ENCODE measurements around the gene LRRC3. TPM values are rescaled to one million over a fixed set of nuclear protein-coding genes. Genes with fewer than 3 reads are reported as not detected.

LRRC3 gene
- total RNA-seq = 10 to 100 TPM in 1 of 3 donors, 1 to 10 TPM in 2; 2.1 to 17.9 (median 2.7) TPM
- long read RNA-seq, donor 1, full-length matches to known transcripts = 11 of 31 reads
- long read RNA-seq, donor 1, partial matches to known transcripts = 1 of 31 reads
- long read RNA-seq, donor 1, other reads (novel, unspliced or antisense) = 19 of 31 reads
- long read RNA-seq, donor 2, partial matches to known transcripts = 0 of 1 reads
- long read RNA-seq, donor 2, other reads (novel, unspliced or antisense) = 1 of 1 reads

- no peaks in the 10 kb centered on the region for H3K36me3 ChIP-seq (ENCODE audit: low read depth)
- H3K4me3 ChIP-seq = peak within 1 kb of the TSS; percentile 38
- H3K9me3 ChIP-seq = no peaks in the 10 kb centered on the region
- TF ChIP-seq CTCF (IDR thresholded peaks at IDR 0.05) = no peak
- peaks cover 6% of the 10 kb centered on the region for H3K4me1 ChIP-seq (ENCODE audit: low read depth)
- intact Hi-C loops (cut with DNase I, micrococcal nuclease) = no loop called here
- DNase-seq (peak; percentile 89 to 92 (median 90)), ATAC-seq (peak; percentile 94)
These were observed at the start of gene LRRC3 for GRCh38 chr21:44454747-44455523. Gene LRRC3, plus strand, starts transcription at chr21:44455510. Its CDS starts 1,135 bp downstream, at chr21:44456645.

- H3K9me3 ChIP-seq = no peaks in the 10 kb centered on the region
- intact Hi-C loops (cut with DNase I, micrococcal nuclease) = no loop called here
- no peaks in the 10 kb centered on the region for H3K36me3 ChIP-seq (ENCODE audit: low read depth)
- no peak for TF ChIP-seq CTCF (IDR thresholded peaks at IDR 0.05)
- ATAC-seq (no peak), DNase-seq (no peak)
- H3K4me1 ChIP-seq (ENCODE audit: low read depth) = no peaks in the 10 kb centered on the region
- H3K4me3 ChIP-seq = no peak overlapping the region
These were observed 49.1 kb upstream of the LRRC3 start for GRCh38 chr21:44405948-44406872.

DNA sequence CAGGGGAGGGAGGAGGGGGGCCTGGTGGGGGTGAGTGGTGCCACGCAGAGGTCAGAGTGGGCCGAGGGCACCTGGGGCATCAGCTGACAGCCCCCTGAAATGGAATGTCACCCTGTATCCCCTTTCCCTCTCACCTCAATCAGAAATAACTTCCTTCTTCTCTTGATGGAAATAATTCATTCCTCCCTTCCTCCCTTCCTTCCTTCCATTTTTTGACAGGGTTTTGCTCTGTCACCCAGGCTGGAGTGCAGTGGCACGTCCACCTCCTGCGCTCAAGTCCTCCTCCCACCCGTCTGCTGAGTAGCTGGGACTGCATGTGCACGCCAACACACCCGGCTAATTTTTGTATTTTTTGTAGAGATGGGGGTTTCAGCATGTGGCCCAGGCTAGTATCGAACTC lies 48.4 kb upstream of the LRRC3 start:
- no peaks in the 10 kb centered on the region for H3K4me1 ChIP-seq (ENCODE audit: low read depth)
- intact Hi-C loops (cut with DNase I, micrococcal nuclease) = no loop called here
- H3K9me3 ChIP-seq = no peaks in the 10 kb centered on the region
- no peak for TF ChIP-seq CTCF (IDR thresholded peaks at IDR 0.05)
- no peak for DNase-seq
- no peaks in the 10 kb centered on the region for H3K36me3 ChIP-seq (ENCODE audit: low read depth)
- no peak for ATAC-seq
- H3K4me3 ChIP-seq = no peak overlapping the region

DNA sequence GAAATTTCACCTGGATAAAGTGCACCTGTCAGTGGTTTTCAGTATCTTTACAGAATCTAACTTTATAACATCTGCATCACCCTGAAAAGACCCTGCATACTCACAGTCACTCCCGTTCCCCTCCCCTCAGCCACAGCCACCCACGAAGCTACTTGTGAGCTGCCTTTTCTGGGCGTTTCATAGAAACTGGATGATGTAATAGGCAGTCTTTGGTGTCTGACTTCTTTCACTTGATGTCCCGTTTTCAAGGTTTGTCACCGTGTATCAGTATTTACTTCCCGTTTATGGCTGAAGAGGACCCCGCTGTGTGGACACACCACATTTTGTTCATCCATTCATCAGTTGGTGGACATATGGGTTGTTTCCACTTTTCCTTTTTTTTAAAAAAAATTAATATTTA lies 47.8 kb upstream of the LRRC3 start:
- ATAC-seq = no peak

More for the DNA sequence above, 47.8 kb upstream of the LRRC3 start:
- TF ChIP-seq CTCF (IDR thresholded peaks at IDR 0.05) = no peak
- no peak for DNase-seq
- intact Hi-C loops (cut with DNase I, micrococcal nuclease) = no loop called here
- Histone ChIP-seq H3K36me3 (ENCODE audit: low read depth) (no peaks in the 10 kb centered on the region), H3K9me3 (no peaks in the 10 kb centered on the region), H3K4me3 (no peak overlapping the region), H3K4me1 (ENCODE audit: low read depth) (no peaks in the 10 kb centered on the region)

All from mucosa of descending colon (tissue), 3 donors.